HepG2 (cell line): ENCODE data around the gene ZWILCH. TPM values are rescaled to one million over a fixed set of nuclear protein-coding genes. Genes with fewer than 3 reads are reported as not detected.

ENCODE experiments used
- ATF5 ChIP-seq: sonication (generic); formaldehyde crosslinking; IDR thresholded peaks from 2 replicates; pipeline ENCODE4 v1.4.0; 2020; ENCODE audit warnings: mild to moderate bottlenecking, low read depth, missing genetic modification reagents
- DBP ChIP-seq: sonication (generic); formaldehyde crosslinking; IDR thresholded peaks from 2 replicates; pipeline ENCODE4 v1.4.0; 2020; ENCODE audit warnings: missing genetic modification reagents; ENCODE audit errors: not compliant biosample characterization
- HNF1B ChIP-seq: sonication (generic); formaldehyde crosslinking; IDR thresholded peaks from 2 replicates; pipeline ENCODE4 v1.5.1; 2020; ENCODE audit warnings: mild to moderate bottlenecking, moderate library complexity, missing genetic modification reagents
- IRF2 ChIP-seq: IDR thresholded peaks from 2 replicates; pipeline ENCODE4 v1.6.1; 2018; ENCODE audit warnings: missing genetic modification reagents, missing compliant biosample characterization
- MEIS2 ChIP-seq: sonication (generic); formaldehyde crosslinking; IDR thresholded peaks from 2 replicates; pipeline ENCODE4 v1.9.0; 2021; ENCODE audit warnings: mild to moderate bottlenecking, missing genetic modification reagents
- REL ChIP-seq: sonication (generic); formaldehyde crosslinking; conservative IDR thresholded peaks from 2 replicates; pipeline ENCODE4 v1.8.0; 2022; ENCODE audit warnings: mild to moderate bottlenecking, missing genetic modification reagents, moderate library complexity
- STAG1 ChIP-seq: sonication (generic); formaldehyde crosslinking; IDR thresholded peaks from 2 replicates; pipeline ENCODE4 v1.4.0; 2020; ENCODE audit warnings: missing genetic modification reagents
- THRA ChIP-seq: sonication (generic); formaldehyde crosslinking; IDR thresholded peaks from 2 replicates; pipeline ENCODE4 v1.4.0; 2020; ENCODE audit warnings: missing genetic modification reagents, borderline replicate concordance
- ZBED4 ChIP-seq: sonication (generic); formaldehyde crosslinking; IDR thresholded peaks from 2 replicates; pipeline ENCODE4 v1.4.0; 2020; ENCODE audit warnings: missing genetic modification reagents, borderline replicate concordance
- ZBTB33 ChIP-seq: sonication (generic); formaldehyde crosslinking; IDR thresholded peaks from 2 replicates; pipeline ENCODE4 v1.4.0; 2020; ENCODE audit warnings: missing genetic modification reagents
- ZGPAT ChIP-seq: IDR thresholded peaks from 2 replicates; pipeline ENCODE4 v1.6.1; 2016; ENCODE audit warnings: mild to moderate bottlenecking
- ZNF12 ChIP-seq: sonication (generic); formaldehyde crosslinking; IDR thresholded peaks from 2 replicates; pipeline ENCODE4 v1.5.0; 2020; ENCODE audit warnings: missing genetic modification reagents
- ZNF230 ChIP-seq: sonication (generic); formaldehyde crosslinking; IDR thresholded peaks from 2 replicates; pipeline ENCODE4 v1.4.0; 2020; ENCODE audit warnings: mild to moderate bottlenecking, missing genetic modification reagents
- ZNF614 ChIP-seq: IDR thresholded peaks from 2 replicates; pipeline ENCODE4 v1.6.1; 2018; ENCODE audit warnings: missing biosample characterization, missing genetic modification reagents, inconsistent platforms, borderline replicate concordance
- ZNF616 ChIP-seq: sonication (generic); formaldehyde crosslinking; IDR thresholded peaks from 2 replicates; pipeline ENCODE4 v1.5.0; 2020; ENCODE audit warnings: low read depth, mild to moderate bottlenecking, missing genetic modification reagents
- polyA plus RNA-seq, 8 experiments: library from polyadenylated mRNA; depleted of rRNA in 3 of 8; stranded (reverse) in 7 of 8; unstranded in 1 of 8; fragments of >200 nt; fragmentation: Illumina TruSeq in 4 of 8; extraction: Trizol in 4 of 8; gene quantifications; 2 replicates each; pipeline versions ENCODE4 v1.2.1 to v1.2.3, GENCODE V29; 2011 to 2016; ENCODE audit warnings: low read depth in 4 of 8, missing spikeins in 1 of 8, mixed read lengths in 1 of 8; ENCODE audit not compliant: insufficient read depth in 1 of 8
- total RNA-seq, 5 experiments: library from RNA; depleted of rRNA; stranded (reverse); fragments of >200 nt; fragmentation: Illumina TruSeq; extraction: Trizol; gene quantifications; 2 replicates each; pipeline ENCODE4 v1.2.3, GENCODE V29; 2016; ENCODE audit warnings: low read depth in 1 of 5

The ZWILCH gene
- total and polyA plus RNA-seq, 2 of the 13 experiments (the other 11 are each of a cell fraction or from before 2014, with no cell fraction given), result 9.5 to 27.8 TPM

- TF ChIP-seq ZBED4 (CRISPR knock-in tag) (peak; percentile 99), ZBTB33 (CRISPR knock-in tag) (no peak), IRF2 (CRISPR knock-in tag) (peak; percentile 57), REL (0 out of 2 replicates have a peak, but pooled peaks have one; percentile 45), THRA (CRISPR knock-in tag) (no peak; the same call in 1 of the 2 replicates), HNF1B (peak; percentile 60), ZGPAT (CRISPR knock-in tag) (peak; percentile 61), STAG1 (CRISPR knock-in tag) (no peak), ZNF616 (CRISPR knock-in tag) (no peak; the same call in 1 of the 2 replicates), ZNF614 (peak; percentile 32; the same call in 1 of the 2 replicates), DBP (CRISPR knock-in tag) (no peak), ZNF12 (CRISPR knock-in tag) (peak; percentile 62; the same call in 1 of the 2 replicates), ATF5 (no peak), ZNF230 (peak; percentile 62; the same call in 1 of the 2 replicates), MEIS2 (CRISPR knock-in tag) (0 out of 2 replicates have a peak, but pooled peaks have one; percentile 9)
Measured at GRCh38 chr15:66504563-66505429, at the start of gene ZWILCH, which contains the start of gene RPL4 (continued).
